CD4-positive, alpha-beta T cell treated with Interleukin-6 at 100 ng/mL for 8 hours (primary cell): ENCODE results near the gene CTBP1.
"Not testable (repeated sequence)": the region's sequence is repeated elsewhere in the genome, so short reads cannot be mapped to it uniquely, and the experiment has no call there.

ENCODE experiments used
- DNase-seq: peaks from one replicate; pipeline ENCODE4 v3.0.0-alpha.2; 2020; ENCODE audit warnings: mixed read lengths, low spot score

The CTBP1 gene

DNA sequence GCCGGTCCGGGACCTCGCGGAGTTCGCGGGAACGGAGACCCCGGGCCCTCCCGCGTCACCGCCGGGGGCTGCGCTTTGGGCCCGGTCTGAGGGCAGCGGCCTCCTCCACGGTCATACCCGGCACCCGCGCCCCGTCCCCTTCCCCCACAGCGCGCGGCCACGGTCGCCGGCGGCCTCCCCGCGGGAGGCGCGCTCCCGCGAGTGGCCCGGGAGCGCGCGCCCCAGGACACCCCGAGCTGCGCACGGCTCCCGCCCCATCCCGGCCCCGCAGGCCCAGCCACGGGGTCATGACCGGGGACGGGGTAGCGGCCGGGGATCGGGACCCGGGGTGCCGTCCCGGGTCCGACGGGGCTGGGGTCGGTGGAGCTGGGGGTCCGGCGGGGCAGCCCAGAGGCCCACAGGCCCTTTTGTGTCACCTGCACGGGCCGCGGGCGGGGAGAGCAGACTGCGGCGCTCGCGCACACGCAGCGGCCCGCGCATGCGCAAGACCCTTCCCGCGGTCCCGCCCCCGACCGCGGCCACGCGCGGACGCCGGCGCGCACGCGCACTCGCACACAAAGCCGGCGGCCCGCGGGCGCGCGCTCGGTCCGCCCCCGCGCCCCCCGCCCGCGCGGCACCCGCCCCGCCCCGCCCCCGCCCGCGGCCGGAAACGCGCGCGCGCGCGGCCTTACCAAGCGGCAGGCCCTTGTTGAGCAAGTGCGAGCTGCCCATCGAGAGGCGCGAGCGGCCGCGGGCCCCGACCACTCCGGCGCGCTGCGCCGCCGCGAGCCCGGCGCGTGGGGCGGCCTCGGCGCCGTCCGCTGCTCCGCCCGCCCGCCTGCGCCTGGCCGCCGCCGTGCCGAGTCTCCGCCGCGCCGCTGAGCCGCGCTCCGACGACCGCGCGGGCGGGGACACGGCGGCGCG, at the start of gene CTBP1:
TSS of gene CTBP1 (minus strand) at position 886 of the 903 bp plus-strand sequence. CDS start 7,799 bp downstream, outside the sequence.
- peak; percentile 81 for DNase-seq

- no peak for DNase-seq
These were observed 49.5 kb upstream of the CTBP1 start for GRCh38 chr4:1298461-1298860.

- DNase-seq = no peak
These were observed 48.8 kb upstream of the CTBP1 start for GRCh38 chr4:1297456-1298325.

DNA sequence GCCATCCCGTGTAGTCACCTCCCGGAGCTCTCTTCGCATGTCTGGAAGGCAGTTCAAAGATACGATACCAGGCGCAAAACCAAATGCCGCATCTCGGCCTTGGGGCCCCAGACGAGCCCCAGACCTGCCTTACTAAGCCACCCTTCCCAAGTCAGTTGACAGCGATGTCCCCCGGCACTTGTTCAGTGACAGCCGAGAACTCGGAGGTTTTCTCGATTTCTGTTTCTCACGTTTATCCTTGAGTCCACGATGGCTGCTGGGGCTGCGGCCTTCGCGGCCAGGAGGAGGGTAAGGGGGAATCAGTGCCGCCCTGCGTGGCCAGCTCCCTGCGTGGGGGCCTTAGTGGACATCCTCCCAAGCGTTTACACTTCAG, 48.1 kb upstream of the CTBP1 start:
- DNase-seq = no peak

DNA sequence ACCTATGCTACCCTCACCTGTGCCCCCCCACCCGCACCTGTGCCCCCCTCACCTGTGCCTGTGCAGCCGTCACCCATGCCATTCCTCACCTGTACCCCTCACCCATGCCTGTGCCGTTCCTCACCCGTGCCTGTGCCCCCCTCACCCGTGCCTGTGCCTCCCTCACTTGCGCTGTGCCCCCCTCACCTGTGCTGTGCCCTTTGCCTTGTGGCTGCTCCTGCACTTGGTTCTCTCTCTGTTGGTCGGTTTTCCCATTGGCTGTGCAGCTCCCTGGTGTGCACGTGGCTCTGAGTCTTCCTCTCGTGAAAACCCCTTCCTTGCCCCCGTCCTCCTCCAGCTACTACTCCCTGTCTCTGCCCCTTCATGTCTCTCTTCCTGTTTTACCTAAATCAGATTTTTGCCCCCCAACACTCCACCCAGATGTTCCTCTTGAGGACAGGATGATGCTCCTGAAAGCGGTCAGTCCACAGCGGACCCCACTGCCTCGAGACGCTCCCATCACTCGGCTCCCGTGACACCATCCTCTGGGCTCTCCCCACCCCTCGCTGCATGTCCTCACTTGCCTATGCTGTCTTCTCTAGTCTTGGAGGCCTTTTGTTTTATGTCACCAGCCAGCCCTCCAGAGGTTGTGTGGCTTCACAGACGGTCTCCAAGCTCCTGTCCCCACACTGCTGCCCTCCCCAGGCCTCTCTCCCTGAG, 47.5 kb upstream of the CTBP1 start:
- DNase-seq = no peak

- no peak for DNase-seq
These were observed 46.6 kb upstream of the CTBP1 start for GRCh38 chr4:1295405-1296055.

DNA sequence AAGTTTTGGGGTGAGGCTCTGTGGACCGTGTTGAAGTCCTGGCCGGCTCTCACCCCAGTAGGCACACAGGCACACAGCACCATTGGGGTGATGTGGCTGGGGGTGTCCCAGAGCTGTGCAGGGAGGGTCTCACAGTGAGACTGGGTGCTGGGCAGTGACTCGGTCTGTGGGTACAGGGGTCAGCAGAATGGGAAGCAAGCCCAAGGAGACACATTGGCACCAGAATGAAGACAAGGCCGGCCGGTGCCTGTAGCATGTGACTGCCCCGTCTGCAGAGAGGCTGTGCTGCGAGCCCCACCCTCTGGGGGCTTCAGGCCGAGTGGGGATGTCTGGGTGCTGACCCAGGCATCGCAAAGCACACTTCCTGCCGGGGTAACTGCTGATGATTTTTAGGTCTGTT, 46.0 kb upstream of the CTBP1 start:
- no peak for DNase-seq

- no peak for DNase-seq
These were observed 45.5 kb upstream of the CTBP1 start for GRCh38 chr4:1294424-1294823.

DNA sequence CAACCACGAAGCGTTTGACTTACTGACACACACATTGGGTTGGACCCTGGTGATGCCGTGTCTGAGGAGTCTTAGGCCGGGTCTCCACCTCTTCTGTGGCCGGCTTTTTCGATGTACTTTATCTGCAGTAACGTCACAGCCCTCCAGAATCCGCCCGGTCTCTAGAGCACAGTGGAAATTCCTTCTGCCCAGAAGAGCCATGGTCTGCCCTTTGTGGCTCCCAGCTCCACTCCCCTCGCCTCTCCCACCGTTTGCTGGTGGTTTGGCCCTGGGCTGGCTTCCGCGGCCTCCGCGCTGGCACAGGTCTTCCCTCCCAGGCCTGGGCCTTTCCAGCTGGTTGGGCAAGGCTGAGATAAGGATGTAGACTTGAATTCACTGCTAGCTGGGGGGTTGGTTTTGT, 45.1 kb upstream of the CTBP1 start:
- no peak for DNase-seq

DNA sequence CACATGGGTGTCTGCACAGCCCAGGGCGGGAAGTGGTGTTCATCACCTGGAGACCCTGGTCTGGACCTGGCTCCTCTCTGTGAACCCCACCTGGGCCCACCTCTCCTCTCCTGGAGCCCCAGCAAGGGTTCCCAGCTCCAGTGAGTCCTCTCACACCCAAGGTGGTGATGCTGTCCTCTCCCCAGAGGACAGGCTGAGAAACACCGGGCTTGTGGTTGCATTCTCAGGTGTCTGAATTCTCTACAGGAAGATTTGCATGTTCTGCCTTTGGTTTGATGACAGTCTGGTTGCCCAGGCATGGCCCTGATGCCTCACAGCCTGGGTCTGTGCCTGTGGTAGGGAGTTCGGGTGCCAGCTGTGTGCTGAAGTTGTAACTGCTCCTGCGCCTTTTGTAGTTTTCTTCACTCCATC, 44.6 kb upstream of the CTBP1 start:
- no peak for DNase-seq

GRCh38 chr4:1292703-1293011, 43.7 kb upstream of the CTBP1 start:
- DNase-seq = not testable (repeated sequence)

- DNase-seq = no peak
These were observed 43.2 kb upstream of the CTBP1 start for GRCh38 chr4:1291996-1292702.

DNA sequence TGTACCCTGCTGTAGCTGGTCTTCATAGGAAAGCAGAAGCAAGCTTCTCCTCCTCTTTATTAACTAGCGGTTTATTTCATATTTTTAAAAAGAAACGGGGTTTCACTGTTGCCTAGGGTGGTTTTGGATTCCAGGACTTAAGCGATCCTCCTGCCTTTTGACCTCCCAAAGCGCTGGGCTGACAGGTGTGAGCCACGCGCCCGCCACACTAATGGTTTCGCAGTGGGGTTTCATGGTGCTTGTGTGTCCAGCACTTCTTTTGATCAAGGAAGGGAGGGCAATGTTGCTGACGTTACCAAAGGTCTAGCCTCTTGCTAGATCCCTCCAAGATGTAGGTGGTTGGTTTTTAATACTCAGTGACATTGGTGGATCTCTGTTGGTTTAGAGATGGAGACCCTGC, 42.2 kb upstream of the CTBP1 start:
- no peak for DNase-seq

- DNase-seq = no peak
These were observed 41.4 kb upstream of the CTBP1 start for GRCh38 chr4:1290165-1290977.

GRCh38 chr4:1289207-1290164, 40.6 kb upstream of the CTBP1 start, which contains the start of gene MAEA:
Gene MAEA, plus strand, starts transcription at chr4:1289891. Its CDS starts 23 bp downstream, at chr4:1289914.
- peak; percentile 96 for DNase-seq

DNA sequence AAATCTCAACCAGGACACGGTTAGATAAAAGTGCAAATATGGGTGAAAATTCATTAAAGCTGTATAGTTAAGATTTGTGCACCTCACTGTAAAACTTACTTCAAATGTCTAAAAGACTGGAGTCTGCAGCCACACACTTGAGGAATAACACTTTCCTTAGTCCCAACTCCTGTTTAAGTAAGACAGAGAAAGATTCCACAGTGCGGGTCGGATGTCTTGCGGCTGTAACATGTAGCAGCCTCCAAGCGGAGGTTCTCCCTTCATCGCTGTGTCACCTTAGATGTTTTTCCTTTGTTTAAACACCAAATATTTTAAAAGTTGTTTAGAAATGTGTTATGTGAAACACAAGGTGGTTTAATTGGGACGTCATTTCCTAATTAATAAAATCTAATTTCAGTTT, 39.9 kb upstream of the CTBP1 start:
- no peak for DNase-seq

DNA sequence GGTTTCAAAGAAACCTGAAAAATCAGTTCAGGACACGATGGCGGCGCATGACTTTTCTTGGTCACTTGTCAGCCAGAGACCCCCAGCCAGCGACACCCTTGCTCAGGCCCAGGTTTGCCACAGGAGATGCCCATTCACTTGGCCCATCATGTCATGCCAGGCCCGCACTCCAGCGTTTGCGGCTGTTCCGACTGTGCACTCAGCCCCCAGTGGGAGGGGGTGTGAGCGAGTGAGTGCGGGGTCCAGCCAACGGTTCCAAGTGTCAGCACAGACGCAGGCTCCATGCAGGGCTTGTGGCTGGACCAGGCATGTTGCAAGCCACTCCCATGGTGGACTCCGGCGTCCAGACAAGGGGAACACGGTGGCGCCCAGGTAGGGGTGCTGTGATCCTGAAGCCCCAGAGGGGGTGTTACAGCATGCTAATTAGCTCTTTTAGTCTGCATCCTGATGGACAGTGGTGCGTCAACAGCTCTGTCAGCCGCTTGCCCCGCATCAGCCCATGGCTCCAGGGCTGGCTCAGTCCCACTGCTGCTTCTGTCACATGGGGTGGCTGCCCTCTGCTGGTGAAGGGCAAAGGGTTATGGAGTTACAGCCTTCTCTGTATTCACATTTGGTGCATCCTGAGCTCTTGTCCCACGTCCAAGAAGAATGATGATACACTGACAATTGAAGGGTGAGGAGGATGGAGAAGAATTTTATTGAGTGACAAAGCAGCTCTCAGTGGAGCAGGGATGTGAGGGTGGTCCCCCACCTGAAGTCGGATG, 37.0 kb upstream of the CTBP1 start:
- DNase-seq = peak; percentile 15

DNA sequence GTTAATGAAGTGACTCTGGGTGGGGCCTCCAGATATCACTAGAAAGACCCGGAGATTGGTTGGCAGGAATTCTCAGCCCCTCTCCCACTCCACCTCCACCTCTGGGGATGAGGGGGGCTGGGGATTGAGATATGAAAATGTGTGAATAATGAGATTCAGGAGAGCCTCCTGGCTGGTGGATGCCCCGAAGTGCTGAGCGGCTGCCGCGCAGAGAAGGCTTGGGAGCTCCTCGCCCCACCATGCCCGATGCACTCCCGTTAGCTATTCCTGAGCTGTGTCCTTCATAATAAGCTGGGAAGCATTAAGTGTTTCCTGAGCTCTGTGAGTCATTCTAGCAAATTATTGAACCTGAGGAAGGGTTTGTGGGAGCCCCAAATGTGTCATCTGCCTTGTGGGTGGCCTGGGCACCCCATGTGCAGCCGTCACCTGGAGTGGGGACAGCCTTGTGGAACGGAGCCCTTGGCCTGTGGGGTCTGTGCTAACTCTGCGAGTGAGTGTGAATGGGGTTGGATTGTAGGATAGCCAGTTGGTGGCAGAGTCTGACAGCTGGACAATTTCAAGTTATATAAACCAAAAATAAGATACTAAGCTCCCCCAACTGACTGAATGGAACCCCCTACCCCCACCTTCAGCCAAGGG, 36.3 kb upstream of the CTBP1 start:
- no peak for DNase-seq
